SK-N-SH (cell line): ENCODE measurements around the gene IL16. TPM values are rescaled to one million over a fixed set of nuclear protein-coding genes. Genes with fewer than 3 reads are reported as not detected.

Source experiments
- CTCF ChIA-PET: fragments of 300-600, 350-600 bp; formaldehyde crosslinking; extraction: SDS; loops from one replicate; lab custom pipeline; 2021; lab: Yijun Ruan, JAX
- POLR2A ChIA-PET: fragments of 350-600 bp; sonication (Branson Sonifier 250); formaldehyde crosslinking; extraction: SDS; loops from one replicate; lab custom pipeline; 2020; ENCODE audit warnings: antibody characterized with exemption, inconsistent platforms; lab: Yijun Ruan, JAX
- DNase-seq: peaks from one replicate; pipeline ENCODE4 v3.0.0; 2012
- H2AFZ ChIP-seq: fragments of 200-600 bp; sonication (generic); 2 replicates; pipeline ENCODE4 v1.8.1; 2016; ENCODE audit warnings: antibody characterized with exemption, mild to moderate bottlenecking, low read depth
- H3F3A ChIP-seq: fragments of 200-600 bp; sonication (generic); replicated peaks from 2 replicates; pipeline ENCODE3; 2016; ENCODE audit warnings: antibody characterized with exemption, mild to moderate bottlenecking; ENCODE audit not compliant: insufficient read depth
- H3K27ac ChIP-seq, 2 experiments: fragments of 200-500 bp in 1 of 2; fragments of 200-600 bp in 1 of 2; sonication (Bioruptor generic) in 1 of 2; sonication (generic), shearing (Covaris generic) in 1 of 2; 2 replicates each; pipeline versions ENCODE4 v1.5.1 to v1.6.1; 2014 to 2016; ENCODE audit warnings: low read depth in 2 of 2, inconsistent platforms in 1 of 2, low read length in 1 of 2, mild to moderate bottlenecking in 1 of 2, mixed read lengths in 1 of 2
- H3K27me3 ChIP-seq: fragments of 200-600 bp; sonication (generic), shearing (Covaris generic); 2 replicates; pipeline ENCODE4 v1.6.1; 2016; ENCODE audit warnings: mixed run types; ENCODE audit not compliant: insufficient read depth
- H3K36me3 ChIP-seq, 2 experiments: fragments of 200-500 bp in 1 of 2; fragments of 200-600 bp in 1 of 2; sonication (Bioruptor generic) in 1 of 2; sonication (generic) in 1 of 2; replicated peaks in 1 of 2; 2 replicates each; pipeline versions ENCODE3 to v1.5.1; 2014 to 2016; ENCODE audit warnings: low read length in 1 of 2, mild to moderate bottlenecking in 1 of 2; ENCODE audit not compliant: insufficient read depth in 2 of 2, control insufficient read depth in 1 of 2
- H3K4me1 ChIP-seq, 2 experiments: fragments of 200-500 bp in 1 of 2; fragments of 200-600 bp in 1 of 2; sonication (Bioruptor generic) in 1 of 2; sonication (generic), shearing (Covaris generic) in 1 of 2; 2 replicates each; pipeline versions ENCODE4 v1.5.1 to v1.6.1; 2014 to 2016; ENCODE audit warnings: low read depth in 1 of 2, low read length in 1 of 2, mixed run types in 1 of 2; ENCODE audit not compliant: insufficient read depth in 2 of 2, control insufficient read depth in 1 of 2
- H3K4me2 ChIP-seq: fragments of 200-600 bp; sonication (generic), shearing (Covaris generic); 2 replicates; pipeline ENCODE4 v1.6.1; 2017; ENCODE audit warnings: mixed run types
- H3K4me3 ChIP-seq, 2 experiments: fragments of 200-500 bp in 1 of 2; fragments of 200-600 bp in 1 of 2; sonication (Bioruptor generic) in 1 of 2; sonication (generic), shearing (Covaris generic) in 1 of 2; 2 replicates each; pipeline versions ENCODE4 v1.5.1 to v1.8.1; 2014 to 2016; ENCODE audit warnings: low read depth in 2 of 2, inconsistent platforms in 1 of 2, low read length in 1 of 2, mild to moderate bottlenecking in 1 of 2, mixed read lengths in 1 of 2, moderate library complexity in 1 of 2
- H3K79me2 ChIP-seq: fragments of 200-600 bp; sonication (generic); 2 replicates; pipeline ENCODE4 v1.8.1; 2017; ENCODE audit warnings: mild to moderate bottlenecking; ENCODE audit not compliant: insufficient read depth
- H3K9ac ChIP-seq: fragments of 200-600 bp; sonication (generic); 2 replicates; pipeline ENCODE4 v1.6.1; 2017; ENCODE audit warnings: mixed run types
- H3K9me2 ChIP-seq: fragments of 200-600 bp; sonication (generic); 2 replicates; pipeline ENCODE4 v1.6.1; 2017; ENCODE audit warnings: mixed run types
- H3K9me3 ChIP-seq: fragments of 200-600 bp; sonication (generic); 2 replicates; pipeline ENCODE4 v1.6.1; 2017; ENCODE audit warnings: mixed run types, mild to moderate bottlenecking, moderate library complexity
- H4K20me1 ChIP-seq: fragments of 200-600 bp; sonication (generic); 2 replicates; pipeline ENCODE4 v1.6.1; 2017; ENCODE audit warnings: mild to moderate bottlenecking, mixed run types; ENCODE audit not compliant: insufficient read depth
- CHD2 ChIP-seq: fragments of 150-350 bp; IDR thresholded peaks from 2 replicates; pipeline ENCODE4 v1.6.1; 2018; ENCODE audit warnings: low read length; ENCODE audit not compliant: partially characterized antibody
- FOXJ3 ChIP-seq: sonication (generic); formaldehyde crosslinking; IDR thresholded peaks from 2 replicates; pipeline ENCODE4 v1.5.1; 2020; ENCODE audit warnings: mild to moderate bottlenecking, missing genetic modification reagents
- FOXM1 ChIP-seq: IDR thresholded peaks from 2 replicates; pipeline ENCODE4 v1.4.0; 2012; ENCODE audit warnings: low read depth, mild to moderate bottlenecking
- GABPA ChIP-seq: IDR thresholded peaks from 2 replicates; pipeline ENCODE4 v1.4.0; 2012; ENCODE audit warnings: low read depth, mild to moderate bottlenecking
- MEF2A ChIP-seq: IDR thresholded peaks from 2 replicates; pipeline ENCODE4 v1.4.0; 2012; ENCODE audit warnings: low read depth, borderline replicate concordance
- MXI1 ChIP-seq: IDR thresholded peaks from 2 replicates; pipeline ENCODE4 v1.6.1; 2012; ENCODE audit warnings: mild to moderate bottlenecking, low read depth, low read length, improper control_type of control experiment
- POLR2AphosphoS5 ChIP-seq: IDR thresholded peaks from 2 replicates; pipeline ENCODE4 v1.6.1; 2012; ENCODE audit warnings: low read depth, low read length
- RAD21 ChIP-seq: IDR thresholded peaks from 2 replicates; pipeline ENCODE4 v1.6.1; 2012; ENCODE audit warnings: mild to moderate bottlenecking, low read length
- RCOR1 ChIP-seq: fragments of 150-350 bp; IDR thresholded peaks from 2 replicates; pipeline ENCODE4 v1.6.1; 2017; ENCODE audit warnings: antibody characterized with exemption, low read length
- RFX5 ChIP-seq: IDR thresholded peaks from 2 replicates; pipeline ENCODE4 v1.6.1; 2012; ENCODE audit warnings: mild to moderate bottlenecking, improper control_type of control experiment, low read length
- SMC3 ChIP-seq: IDR thresholded peaks from 2 replicates; pipeline ENCODE4 v1.6.1; 2012; ENCODE audit warnings: low read depth, low read length, improper control_type of control experiment
- TAF1 ChIP-seq: IDR thresholded peaks from 2 replicates; pipeline ENCODE4 v1.6.1; 2012; ENCODE audit warnings: low read depth, mild to moderate bottlenecking, low read length, moderate library complexity, borderline replicate concordance
- TCF12 ChIP-seq: IDR thresholded peaks from 2 replicates; pipeline ENCODE4 v1.4.0; 2012
- YY1 ChIP-seq: IDR thresholded peaks from 2 replicates; pipeline ENCODE4 v1.4.0; 2012; ENCODE audit warnings: low read depth, mild to moderate bottlenecking
- WGBS: methylation state at CpG from one replicate; pipeline ENCODE4 v1.1.6; 2017; ENCODE audit warnings: low lambda C conversion rate; 5-methylcytosine and 5-hydroxymethylcytosine counted together
- polyA plus RNA-seq, 3 experiments: library from polyadenylated mRNA; depleted of rRNA; stranded (reverse); fragments of >200 nt; gene quantifications; 2 replicates each; pipeline ENCODE4 v1.2.3, GENCODE V29; 2012
- TF ChIP-seq, protein P1 (sequence below): fragments of 200-600 bp; sonication (generic); IDR thresholded peaks from 2 replicates; pipeline ENCODE4 v1.6.1; 2017; ENCODE audit warnings: antibody characterized with exemption, mild to moderate bottlenecking, moderate library complexity
- TF ChIP-seq, protein P2 (sequence below): fragments of 150-350 bp; IDR thresholded peaks from 2 replicates; pipeline ENCODE4 v1.6.1; 2016; ENCODE audit warnings: mild to moderate bottlenecking, low read depth, low read length
- TF ChIP-seq, protein P3 (sequence below): IDR thresholded peaks from 2 replicates; pipeline ENCODE4; 2012

Gene IL16
- polyA plus RNA-seq, 1 of the 3 experiments (the other 2 are of a cell fraction), result not detected

DNA sequence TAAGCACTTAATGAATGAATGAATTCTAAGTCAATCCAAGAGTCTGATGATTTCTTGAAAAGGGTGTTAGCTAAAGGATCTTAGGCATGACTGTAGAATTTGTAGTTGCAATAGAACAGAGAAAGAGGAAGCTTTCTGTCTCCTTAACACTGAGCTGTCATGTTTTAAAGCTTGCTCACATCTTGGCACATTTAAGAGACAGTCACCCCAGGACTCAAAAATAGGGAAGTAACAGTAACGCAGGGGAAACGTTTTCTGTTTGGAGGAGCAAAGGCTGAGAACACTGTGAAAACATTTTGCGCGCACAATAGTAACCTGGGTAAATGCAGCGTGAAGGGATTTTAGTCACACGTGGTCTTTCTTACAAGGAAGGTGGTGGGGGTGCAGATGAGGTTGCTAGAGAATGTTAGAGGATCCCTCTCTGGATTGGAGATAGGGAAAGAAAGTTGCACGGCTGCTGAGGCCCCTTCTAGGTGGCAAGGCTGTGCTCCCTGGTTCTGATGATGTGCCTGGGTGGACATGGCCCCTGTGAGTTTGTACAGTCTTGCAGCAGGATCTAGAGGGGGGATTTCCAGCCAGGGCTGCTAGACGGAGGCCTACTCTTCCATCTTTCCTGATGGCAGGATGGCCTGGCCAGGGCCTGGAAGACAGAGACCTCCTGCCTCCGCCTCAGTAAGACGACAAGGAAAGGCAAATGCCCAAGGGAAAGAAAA, 115.2 kb downstream of the IL16 start:
- Histone ChIP-seq H3F3A (peaks cover 9% of the 10 kb centered on the region), H3K4me2 (peak overlapping the region; percentile 44; the same call in 1 of the 2 replicates), H3K36me3 (no peaks in the 10 kb centered on the region), H3K27ac (peak overlapping the region in 1 of 2 experiments; percentile 80; a peak in 1 of 4 replicates), H3K4me3 (no peak overlapping the region), H3K4me1 (peaks cover 0 to 14% of the 10 kb centered on the region in 2 experiments; a peak in 1 of 4 replicates), H2AFZ (no peak overlapping the region)
- POLR2A ChIA-PET, result no interaction called here
- TF ChIP-seq MEF2A, result no peak
- TF ChIP-seq FOXJ3 (CRISPR knock-in tag), result no peak
- TF ChIP-seq POLR2AphosphoS5, result no peak
- TF ChIP-seq CHD2, result no peak
- TF ChIP-seq TCF12, result no peak
- no peak for TF ChIP-seq RAD21
- no peak for TF ChIP-seq RFX5
- TF ChIP-seq MXI1, result no peak
- TF ChIP-seq GABPA, result no peak
- TF ChIP-seq, protein P1, sequence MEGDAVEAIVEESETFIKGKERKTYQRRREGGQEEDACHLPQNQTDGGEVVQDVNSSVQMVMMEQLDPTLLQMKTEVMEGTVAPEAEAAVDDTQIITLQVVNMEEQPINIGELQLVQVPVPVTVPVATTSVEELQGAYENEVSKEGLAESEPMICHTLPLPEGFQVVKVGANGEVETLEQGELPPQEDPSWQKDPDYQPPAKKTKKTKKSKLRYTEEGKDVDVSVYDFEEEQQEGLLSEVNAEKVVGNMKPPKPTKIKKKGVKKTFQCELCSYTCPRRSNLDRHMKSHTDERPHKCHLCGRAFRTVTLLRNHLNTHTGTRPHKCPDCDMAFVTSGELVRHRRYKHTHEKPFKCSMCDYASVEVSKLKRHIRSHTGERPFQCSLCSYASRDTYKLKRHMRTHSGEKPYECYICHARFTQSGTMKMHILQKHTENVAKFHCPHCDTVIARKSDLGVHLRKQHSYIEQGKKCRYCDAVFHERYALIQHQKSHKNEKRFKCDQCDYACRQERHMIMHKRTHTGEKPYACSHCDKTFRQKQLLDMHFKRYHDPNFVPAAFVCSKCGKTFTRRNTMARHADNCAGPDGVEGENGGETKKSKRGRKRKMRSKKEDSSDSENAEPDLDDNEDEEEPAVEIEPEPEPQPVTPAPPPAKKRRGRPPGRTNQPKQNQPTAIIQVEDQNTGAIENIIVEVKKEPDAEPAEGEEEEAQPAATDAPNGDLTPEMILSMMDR, result no peak
- no peak for TF ChIP-seq YY1
- TF ChIP-seq, protein P2, sequence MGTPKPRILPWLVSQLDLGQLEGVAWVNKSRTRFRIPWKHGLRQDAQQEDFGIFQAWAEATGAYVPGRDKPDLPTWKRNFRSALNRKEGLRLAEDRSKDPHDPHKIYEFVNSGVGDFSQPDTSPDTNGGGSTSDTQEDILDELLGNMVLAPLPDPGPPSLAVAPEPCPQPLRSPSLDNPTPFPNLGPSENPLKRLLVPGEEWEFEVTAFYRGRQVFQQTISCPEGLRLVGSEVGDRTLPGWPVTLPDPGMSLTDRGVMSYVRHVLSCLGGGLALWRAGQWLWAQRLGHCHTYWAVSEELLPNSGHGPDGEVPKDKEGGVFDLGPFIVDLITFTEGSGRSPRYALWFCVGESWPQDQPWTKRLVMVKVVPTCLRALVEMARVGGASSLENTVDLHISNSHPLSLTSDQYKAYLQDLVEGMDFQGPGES, result no peak
- TF ChIP-seq, protein P3, sequence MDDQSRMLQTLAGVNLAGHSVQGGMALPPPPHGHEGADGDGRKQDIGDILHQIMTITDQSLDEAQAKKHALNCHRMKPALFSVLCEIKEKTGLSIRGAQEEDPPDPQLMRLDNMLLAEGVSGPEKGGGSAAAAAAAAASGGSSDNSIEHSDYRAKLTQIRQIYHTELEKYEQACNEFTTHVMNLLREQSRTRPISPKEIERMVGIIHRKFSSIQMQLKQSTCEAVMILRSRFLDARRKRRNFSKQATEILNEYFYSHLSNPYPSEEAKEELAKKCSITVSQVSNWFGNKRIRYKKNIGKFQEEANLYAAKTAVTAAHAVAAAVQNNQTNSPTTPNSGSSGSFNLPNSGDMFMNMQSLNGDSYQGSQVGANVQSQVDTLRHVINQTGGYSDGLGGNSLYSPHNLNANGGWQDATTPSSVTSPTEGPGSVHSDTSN, result no peak
- TF ChIP-seq SMC3, result no peak
- no peak for TF ChIP-seq FOXM1
- no peak for TF ChIP-seq TAF1
- no peak for TF ChIP-seq RCOR1
- TF ChIP-seq, all 33 proteins: peak for 0
- DNase-seq, result no peak
- 92% methylated on average over 9 of the region's 10 CpGs for WGBS
- Histone ChIP-seq H3K9ac (no peak overlapping the region), H3K27me3 (no peaks in the 10 kb centered on the region), H3K9me2 (no peaks in the 10 kb centered on the region), H3K79me2 (no peaks in the 10 kb centered on the region), H3K9me3 (no peaks in the 10 kb centered on the region), H4K20me1 (no peaks in the 10 kb centered on the region)
- CTCF ChIA-PET, result interaction anchor here (1.2 kb wide), 1 partner anchor 10 kb away, joined by 4 read pairs; no protein-coding TSS in a partner anchor
